Neural crest cell (in vitro differentiated cells): ENCODE data around the gene PCP2. TPM values are rescaled to one million over a fixed set of nuclear protein-coding genes. Genes with fewer than 3 reads are reported as not detected.
A peak's percentile ranks its signal among the peaks of the same experiment; 100 is the strongest.

Experiments
- DNase-seq: peaks from one replicate; pipeline ENCODE4 v3.0.0; 2021; ENCODE audit warnings: low read depth, mixed read lengths, low spot score
- H3K27ac Mint-ChIP-seq: one replicate; pipeline ENCODE4 v1.8.0; 2021; ENCODE audit warnings: mild to moderate bottlenecking, mixed read lengths; ENCODE audit not compliant: unreplicated experiment
- H3K27me3 Mint-ChIP-seq: 2 replicates; pipeline ENCODE4 v1.8.0; 2021; ENCODE audit warnings: low read depth, mild to moderate bottlenecking, mixed read lengths
- H3K36me3 Mint-ChIP-seq: 2 replicates; pipeline ENCODE4 v1.8.0; 2021; ENCODE audit warnings: low read depth, mild to moderate bottlenecking, mixed read lengths
- H3K4me1 Mint-ChIP-seq: 2 replicates; pipeline ENCODE4 v1.8.0; 2021; ENCODE audit warnings: mixed read lengths
- H3K4me3 Mint-ChIP-seq: one replicate; pipeline ENCODE4 v1.8.0; 2021; ENCODE audit warnings: mild to moderate bottlenecking, mixed read lengths
- H3K9me3 Mint-ChIP-seq: 2 replicates; pipeline ENCODE4 v1.8.0; 2021; ENCODE audit warnings: mixed read lengths
- CTCF ChIP-seq: fragments of 200-600 bp; sonication (generic); conservative IDR thresholded peaks from 2 replicates; pipeline ENCODE4 v1.5.0; 2021; ENCODE audit warnings: antibody characterized with exemption, mild to moderate bottlenecking
- long read RNA-seq: library from polyadenylated mRNA; unstranded; transcript quantifications from one replicate; pipeline ENCODE4 v2.0.0, GENCODE V29; 2020
- total RNA-seq: library from RNA; stranded (reverse); gene quantifications from 2 replicates; pipeline ENCODE4 v1.2.1, GENCODE V29; 2021

Gene PCP2
- not detected in 2 replicates for total RNA-seq
- long read RNA-seq: 0 reads

- no peaks in the 10 kb centered on the region for H3K9me3 Mint-ChIP-seq
- peaks cover 5% of the 10 kb centered on the region for H3K36me3 Mint-ChIP-seq
- no peak for TF ChIP-seq CTCF
- DNase-seq: no peak
- no peak within 1 kb of the TSS for H3K27ac Mint-ChIP-seq
- peak within 1 kb of the TSS; percentile 65 for H3K4me3 Mint-ChIP-seq
- peaks cover 52% of the 10 kb centered on the region for H3K27me3 Mint-ChIP-seq
- H3K4me1 Mint-ChIP-seq: peaks cover 22% of the 10 kb centered on the region
Observed at GRCh38 chr19:7633698-7634097, at the start of gene PCP2. TSS of gene PCP2 (minus strand) at chr19:7633719. CDS start at chr19:7633457, 262 bp downstream.

- Mint-ChIP-seq H3K36me3 (no peaks in the 10 kb centered on the region), H3K4me3 (peak overlapping the region; percentile 87), H3K27ac (no peak overlapping the region), H3K9me3 (no peaks in the 10 kb centered on the region), H3K27me3 (peaks cover 24% of the 10 kb centered on the region), H3K4me1 (peaks cover 15% of the 10 kb centered on the region)
- TF ChIP-seq CTCF: no peak
- no peak for DNase-seq
Observed at GRCh38 chr19:7682175-7682855, 48.8 kb upstream of the PCP2 start.

- no peaks in the 10 kb centered on the region for H3K9me3 Mint-ChIP-seq
- TF ChIP-seq CTCF: peak; percentile 55
- H3K4me3 Mint-ChIP-seq: peak overlapping the region; percentile 87
- H3K4me1 Mint-ChIP-seq: peaks cover 15% of the 10 kb centered on the region
- no peaks in the 10 kb centered on the region for H3K36me3 Mint-ChIP-seq
- peak overlapping the region; percentile 90 for H3K27ac Mint-ChIP-seq
- DNase-seq: peak; percentile 63
- peaks cover 32% of the 10 kb centered on the region for H3K27me3 Mint-ChIP-seq
Observed at GRCh38 chr19:7681340-7682174, 48.0 kb upstream of the PCP2 start.

GRCh38 chr19:7680606-7681339 lies 47.3 kb upstream of the PCP2 start, which contains the start of gene TRAPPC5:
TSS of gene TRAPPC5 (plus strand) at chr19:7680833. CDS start at chr19:7682254, 1,421 bp downstream.
- Mint-ChIP-seq H3K27ac (peak within 1 kb of the TSS; percentile 90), H3K27me3 (peaks cover 40% of the 10 kb centered on the region), H3K36me3 (no peaks in the 10 kb centered on the region), H3K9me3 (no peaks in the 10 kb centered on the region), H3K4me3 (peak within 1 kb of the TSS; percentile 90), H3K4me1 (peaks cover 11% of the 10 kb centered on the region)
- TF ChIP-seq CTCF: peak; percentile 94
- peak; percentile 85 for DNase-seq
